Activated CD8-positive, alpha-beta T cell treated with anti-CD3 and anti-CD28 coated beads, Interleukin-2, amount 10 ng/mL, durations not matched to agents 7 days and 5 days (primary cell): ENCODE results near the gene CARD14. TPM values are rescaled to one million over a fixed set of nuclear protein-coding genes. Genes with fewer than 3 reads are reported as not detected.
"Not testable (repeated sequence)": the region's sequence is repeated elsewhere in the genome, so short reads cannot be mapped to it uniquely, and the experiment has no call there.

Source experiments
- ATAC-seq: fragments of 150-1000 bp; cut with Tn5 transposase; one replicate; pipeline ENCODE4 v1.10.0; 2021; ENCODE audit warnings: moderate library complexity
- CTCF ChIA-PET: fragments of 350-600 bp; sonication (Branson Sonifier 250); formaldehyde crosslinking; loops from one replicate; lab custom pipeline; 2021; ENCODE audit warnings: antibody characterized with exemption; lab: Charles Lee
- POLR2A ChIA-PET: fragments of 350-600 bp; sonication (Branson Sonifier 250); formaldehyde crosslinking; loops from one replicate; lab custom pipeline; 2021; ENCODE audit warnings: antibody characterized with exemption; lab: Charles Lee
- DNase-seq: peaks from one replicate; pipeline ENCODE4 v3.0.0-alpha.2; 2020
- H3K27ac Mint-ChIP-seq: one replicate; pipeline ENCODE4 v1.8.0; 2021; ENCODE audit warnings: mild to moderate bottlenecking, mixed read lengths
- H3K27me3 Mint-ChIP-seq: one replicate; pipeline ENCODE4 v1.8.0; 2021; ENCODE audit warnings: low read depth, mixed read lengths
- H3K36me3 Mint-ChIP-seq: one replicate; pipeline ENCODE4 v1.8.0; 2021; ENCODE audit warnings: low read depth, mixed read lengths
- H3K4me1 Mint-ChIP-seq: one replicate; pipeline ENCODE4 v1.8.0; 2021; ENCODE audit warnings: low read depth, mixed read lengths
- H3K4me3 Mint-ChIP-seq: one replicate; pipeline ENCODE4 v1.8.0; 2021; ENCODE audit warnings: mild to moderate bottlenecking, mixed read lengths
- H3K9me3 Mint-ChIP-seq: one replicate; pipeline ENCODE4 v1.8.0; 2022; ENCODE audit warnings: mixed read lengths; ENCODE audit not compliant: insufficient read depth
- total RNA-seq, 2 experiments: library from RNA; stranded (reverse); gene quantifications; one replicate each; pipeline ENCODE4 v1.2.3, GENCODE V29; 2021

The CARD14 gene
- total RNA-seq, 2 experiments from 2014 or later, result not detected

GRCh38 chr17:80152081-80152702, 17.6 kb upstream of the CARD14 start:
- Mint-ChIP-seq H3K27ac (peak overlapping the region; percentile 66), H3K4me1 (peaks cover 24% of the 10 kb centered on the region), H3K36me3 (peaks cover 19% of the 10 kb centered on the region), H3K4me3 (no peak overlapping the region), H3K9me3 (peaks cover 43% of the 10 kb centered on the region), H3K27me3 (no peaks in the 10 kb centered on the region)
- peak; percentile 31 for DNase-seq
- ChIA-PET POLR2A (no interaction called here), CTCF (no interaction called here)
- ATAC-seq, result no peak

GRCh38 chr17:80153004-80153403, 16.8 kb upstream of the CARD14 start:
- peaks cover 21% of the 10 kb centered on the region for H3K4me1 Mint-ChIP-seq
- CTCF ChIA-PET, result no interaction called here
- ATAC-seq, result no peak
- peaks cover 43% of the 10 kb centered on the region for H3K9me3 Mint-ChIP-seq
- H3K36me3 Mint-ChIP-seq, result peaks cover 18% of the 10 kb centered on the region
- DNase-seq, result no peak
- no peaks in the 10 kb centered on the region for H3K27me3 Mint-ChIP-seq
- H3K4me3 Mint-ChIP-seq, result no peak overlapping the region
- no peak overlapping the region for H3K27ac Mint-ChIP-seq
- POLR2A ChIA-PET, result no interaction called here

DNA sequence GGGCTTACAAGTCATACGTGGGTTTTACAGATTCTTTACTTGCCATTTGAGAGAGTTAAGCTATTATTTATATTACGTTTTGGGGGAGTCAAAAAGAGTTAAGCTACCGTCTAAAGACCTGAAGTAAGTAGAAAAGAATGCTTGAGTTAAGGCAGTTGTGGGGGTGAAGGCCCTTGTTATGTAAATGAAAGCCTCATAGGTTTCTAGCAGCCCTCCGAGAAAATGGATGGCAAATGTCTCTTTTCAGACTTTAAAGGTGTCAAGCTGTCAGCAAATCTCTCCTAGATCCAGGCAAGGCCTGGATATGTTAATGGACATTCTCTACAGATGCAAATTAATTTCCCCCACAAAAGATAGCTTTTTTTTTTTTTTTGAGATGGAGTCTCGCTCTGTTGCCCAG, 15.7 kb upstream of the CARD14 start:
- DNase-seq, result no peak
- peaks cover 16% of the 10 kb centered on the region for H3K4me1 Mint-ChIP-seq
- H3K9me3 Mint-ChIP-seq, result peaks cover 43% of the 10 kb centered on the region
- ChIA-PET POLR2A (no interaction called here), CTCF (interaction anchor here (1.0 kb wide), 1 partner anchor 8 kb away, joined by 3 read pairs; no protein-coding TSS in a partner anchor)
- H3K4me3 Mint-ChIP-seq, result no peak overlapping the region
- no peak for ATAC-seq
- peaks cover under 1% of the 10 kb centered on the region for H3K27me3 Mint-ChIP-seq
- H3K27ac Mint-ChIP-seq, result no peak overlapping the region
- H3K36me3 Mint-ChIP-seq, result peaks cover 18% of the 10 kb centered on the region

DNA sequence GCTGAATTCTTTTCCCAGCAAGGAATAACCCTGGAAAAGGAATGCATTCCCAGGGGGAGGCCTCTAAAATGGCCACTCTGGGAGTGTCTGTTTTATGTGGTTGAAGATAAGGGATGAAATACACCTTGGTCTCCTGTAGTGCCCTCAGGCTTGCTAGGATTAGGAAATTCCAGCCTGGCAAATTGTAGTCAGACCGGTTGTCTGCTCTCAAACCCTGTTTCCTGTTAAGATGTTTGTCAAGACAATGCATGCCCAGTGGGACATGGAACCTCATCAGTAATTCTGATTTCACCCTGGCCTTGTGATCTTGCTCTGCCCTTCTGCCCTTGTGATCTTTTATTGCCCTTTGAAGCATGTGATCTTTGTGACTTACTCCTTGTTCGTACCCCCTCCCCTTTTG, 14.2 kb upstream of the CARD14 start:
- CTCF ChIA-PET, H3K27ac Mint-ChIP-seq, ATAC-seq, H3K4me3 Mint-ChIP-seq, DNase-seq, H3K27me3 Mint-ChIP-seq, POLR2A ChIA-PET: not testable (repeated sequence)
- Mint-ChIP-seq H3K36me3 (peaks cover 16% of the 10 kb centered on the region), H3K4me1 (peaks cover 16% of the 10 kb centered on the region), H3K9me3 (peaks cover 43% of the 10 kb centered on the region)

DNA sequence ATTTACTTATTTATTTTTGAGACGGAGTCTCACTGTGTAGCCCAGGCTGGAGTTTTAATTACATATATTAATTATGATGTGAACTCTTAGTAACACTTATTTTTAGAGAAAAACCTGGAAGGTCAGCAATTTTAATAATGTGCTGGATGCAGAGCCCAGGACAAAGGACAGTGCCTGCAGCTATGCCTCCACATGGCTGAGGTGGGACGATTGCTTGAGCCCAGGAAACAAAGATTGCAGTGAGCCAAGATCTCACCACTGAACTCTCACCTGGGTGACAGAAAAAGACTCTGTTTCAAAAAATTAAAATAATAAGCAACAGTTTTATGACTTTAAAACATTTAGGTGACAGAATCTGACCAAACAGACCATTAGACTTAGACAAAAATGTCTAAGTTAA, 11.0 kb upstream of the CARD14 start:
- H3K4me1 Mint-ChIP-seq, result peaks cover 2% of the 10 kb centered on the region
- DNase-seq, result no peak
- peaks cover 7% of the 10 kb centered on the region for H3K27me3 Mint-ChIP-seq
- ChIA-PET CTCF (no interaction called here), POLR2A (interaction anchor here (0.9 kb wide), 1 partner anchor 13 kb away, joined by 3 read pairs; no protein-coding TSS in a partner anchor)
- ATAC-seq, result no peak
- no peak overlapping the region for H3K4me3 Mint-ChIP-seq
- H3K27ac Mint-ChIP-seq, result no peak overlapping the region
- peaks cover 21% of the 10 kb centered on the region for H3K9me3 Mint-ChIP-seq
- peaks cover 2% of the 10 kb centered on the region for H3K36me3 Mint-ChIP-seq

- peaks cover 12% of the 10 kb centered on the region for H3K9me3 Mint-ChIP-seq
- CTCF ChIA-PET, result no interaction called here
Observed at GRCh38 chr17:80160536-80160935, 9.3 kb upstream of the CARD14 start.

GRCh38 chr17:80163336-80163735, 6.5 kb upstream of the CARD14 start:
- Mint-ChIP-seq H3K4me3 (no peak overlapping the region), H3K4me1 (peaks cover 2% of the 10 kb centered on the region), H3K36me3 (no peaks in the 10 kb centered on the region), H3K27ac (no peak overlapping the region), H3K27me3 (peaks cover 9% of the 10 kb centered on the region), H3K9me3 (no peaks in the 10 kb centered on the region)
- ChIA-PET CTCF (interaction anchor here (1.3 kb wide), 1 partner anchor 62 kb away, joined by 3 read pairs; the partner anchor contains the start of gene GAA), POLR2A (no interaction called here)
- DNase-seq (no peak), ATAC-seq (no peak)

More at GRCh38 chr17:80160536-80160935, 9.3 kb upstream of the CARD14 start:
- POLR2A ChIA-PET, result no interaction called here
- H3K27ac Mint-ChIP-seq, result no peak overlapping the region
- H3K36me3 Mint-ChIP-seq, result peaks cover 2% of the 10 kb centered on the region
- no peak overlapping the region for H3K4me3 Mint-ChIP-seq
- DNase-seq, result no peak
- peaks cover 9% of the 10 kb centered on the region for H3K27me3 Mint-ChIP-seq
- peaks cover 2% of the 10 kb centered on the region for H3K4me1 Mint-ChIP-seq
- ATAC-seq, result no peak

GRCh38 chr17:80164185-80164584, 5.6 kb upstream of the CARD14 start:
- Mint-ChIP-seq H3K27me3 (peaks cover 9% of the 10 kb centered on the region), H3K27ac (no peak overlapping the region), H3K36me3 (no peaks in the 10 kb centered on the region), H3K4me3 (no peak overlapping the region), H3K4me1 (peaks cover 2% of the 10 kb centered on the region), H3K9me3 (no peaks in the 10 kb centered on the region)
- POLR2A ChIA-PET, result interaction anchor here (0.6 kb wide), 1 partner anchor 38 kb away, joined by 3 read pairs; no protein-coding TSS in a partner anchor
- no peak for DNase-seq
- ATAC-seq, result no peak
- CTCF ChIA-PET, result no interaction called here

DNA sequence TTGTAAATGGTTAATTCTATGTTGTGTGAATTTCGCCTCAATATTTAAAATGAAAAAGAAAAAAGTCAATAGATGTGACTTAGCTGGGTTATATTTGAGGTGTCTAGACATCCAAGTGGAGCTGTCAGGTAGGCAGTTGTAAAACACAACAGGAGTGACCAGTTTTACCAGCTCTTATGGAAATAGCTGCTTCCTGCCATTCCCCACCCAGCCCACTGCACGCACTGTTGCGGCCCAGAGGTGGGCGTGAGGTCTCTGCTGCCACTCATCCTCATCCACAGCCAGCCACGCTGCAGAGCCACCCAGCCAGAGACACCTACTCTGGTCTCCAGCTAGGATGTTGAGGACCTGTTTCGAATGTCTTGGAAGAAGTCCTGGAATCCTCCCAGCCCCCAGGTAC, 3.4 kb upstream of the CARD14 start:
- no peak overlapping the region for H3K4me3 Mint-ChIP-seq
- H3K9me3 Mint-ChIP-seq, result no peaks in the 10 kb centered on the region
- no peaks in the 10 kb centered on the region for H3K36me3 Mint-ChIP-seq
- no peaks in the 10 kb centered on the region for H3K4me1 Mint-ChIP-seq
- H3K27me3 Mint-ChIP-seq, result peaks cover 2% of the 10 kb centered on the region
- ChIA-PET CTCF (interaction anchor here (0.7 to 1.7 kb wide), 3 partner anchors 19 to 65 kb away, joined by 4 to 5 read pairs (median 4); partner anchors contain the start of gene GAA), POLR2A (no interaction called here)
- DNase-seq (no peak), ATAC-seq (no peak)
- H3K27ac Mint-ChIP-seq, result no peak overlapping the region

- no peaks in the 10 kb centered on the region for H3K36me3 Mint-ChIP-seq
- H3K4me1 Mint-ChIP-seq, result no peaks in the 10 kb centered on the region
- ChIA-PET CTCF (no interaction called here), POLR2A (no interaction called here)
- no peak overlapping the region for H3K4me3 Mint-ChIP-seq
- peaks cover 2% of the 10 kb centered on the region for H3K27me3 Mint-ChIP-seq
- no peak for DNase-seq
- no peak overlapping the region for H3K27ac Mint-ChIP-seq
- no peak for ATAC-seq
- no peaks in the 10 kb centered on the region for H3K9me3 Mint-ChIP-seq
Observed at GRCh38 chr17:80168371-80168770, 1.5 kb upstream of the CARD14 start.

DNA sequence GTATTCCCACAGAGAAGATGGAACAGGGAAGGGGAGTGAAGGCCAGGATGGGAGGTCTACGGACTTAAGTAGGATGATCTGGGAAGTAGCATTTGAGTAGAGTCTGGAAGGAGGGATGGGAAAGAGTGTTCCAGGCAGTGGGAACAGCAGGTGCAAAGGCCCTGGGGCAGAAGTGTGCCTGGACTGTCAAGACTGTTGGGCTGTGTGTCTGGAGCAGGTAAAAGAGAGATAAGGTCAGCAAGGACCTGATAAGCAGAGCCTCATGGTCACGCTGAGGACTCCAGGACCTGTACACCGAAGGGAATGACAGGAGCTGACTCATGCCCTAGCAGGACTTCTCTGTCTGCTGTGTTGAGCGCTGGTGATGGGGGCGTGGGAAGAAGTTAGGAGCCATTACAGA, 723 bp upstream of the CARD14 start:
- Mint-ChIP-seq H3K4me3 (no peak overlapping the region), H3K9me3 (no peaks in the 10 kb centered on the region), H3K4me1 (no peaks in the 10 kb centered on the region), H3K27ac (no peak overlapping the region), H3K27me3 (peaks cover 2% of the 10 kb centered on the region), H3K36me3 (no peaks in the 10 kb centered on the region)
- DNase-seq, result no peak
- no peak for ATAC-seq
- ChIA-PET POLR2A (no interaction called here), CTCF (no interaction called here)

DNA sequence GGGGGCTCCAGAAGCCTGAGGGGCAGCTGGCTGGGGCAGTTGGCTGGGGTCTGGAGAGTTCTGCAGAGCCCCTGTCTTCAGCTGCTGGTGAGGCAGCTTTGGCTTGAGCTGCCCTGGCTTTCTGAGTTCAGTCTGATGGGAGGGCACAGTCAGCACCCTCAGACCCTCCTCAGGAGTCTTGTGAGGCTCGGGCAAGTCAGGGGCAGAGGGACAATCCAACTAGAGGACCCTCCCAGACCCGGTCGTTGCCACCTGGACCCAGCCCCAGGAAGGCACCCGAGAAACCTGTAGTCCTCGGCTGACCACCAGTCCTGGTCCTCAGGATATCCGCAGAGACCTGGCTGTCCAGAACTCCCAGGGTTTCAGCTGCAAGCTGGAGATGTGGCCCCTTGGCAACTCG, 1.9 kb downstream of the CARD14 start:
- Mint-ChIP-seq H3K4me1 (no peaks in the 10 kb centered on the region), H3K4me3 (no peak overlapping the region), H3K36me3 (no peaks in the 10 kb centered on the region), H3K27ac (no peak overlapping the region), H3K9me3 (no peaks in the 10 kb centered on the region), H3K27me3 (no peaks in the 10 kb centered on the region)
- no peak for ATAC-seq
- CTCF ChIA-PET, result no interaction called here
- no peak for DNase-seq
- POLR2A ChIA-PET, result interaction anchor here (0.6 kb wide), 1 partner anchor 197 kb away, joined by 3 read pairs; no protein-coding TSS in a partner anchor
